NCI-H524 (cell line): Measurements from ENCODE around the gene TNNT3.

Experiments used
- DNase-seq, 2 experiments: peaks; one replicate each; lab custom pipeline; 2025; lab: John Stamatoyannopoulos, UW

Gene TNNT3

DNA sequence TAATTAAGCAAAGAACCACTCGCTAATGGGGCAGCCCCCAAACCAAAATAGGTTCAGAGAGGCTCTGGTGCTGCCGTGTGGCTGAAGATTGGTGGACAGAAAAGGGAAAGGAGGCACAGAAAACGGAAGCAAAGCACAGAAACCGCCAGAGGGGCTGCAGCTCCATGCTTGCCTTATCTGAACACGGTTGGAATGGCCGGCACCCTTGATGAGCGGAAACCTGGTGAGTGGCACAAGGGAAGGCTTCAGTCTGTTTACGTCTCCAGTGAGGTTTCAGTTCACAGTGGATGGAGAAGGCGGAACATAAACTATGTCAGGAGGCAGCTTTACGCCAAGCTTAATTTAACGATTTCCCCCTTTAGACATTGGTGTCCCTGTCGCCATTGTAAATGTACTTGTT, 22.6 kb upstream of the TNNT3 start:
- DNase-seq: no peak

DNA sequence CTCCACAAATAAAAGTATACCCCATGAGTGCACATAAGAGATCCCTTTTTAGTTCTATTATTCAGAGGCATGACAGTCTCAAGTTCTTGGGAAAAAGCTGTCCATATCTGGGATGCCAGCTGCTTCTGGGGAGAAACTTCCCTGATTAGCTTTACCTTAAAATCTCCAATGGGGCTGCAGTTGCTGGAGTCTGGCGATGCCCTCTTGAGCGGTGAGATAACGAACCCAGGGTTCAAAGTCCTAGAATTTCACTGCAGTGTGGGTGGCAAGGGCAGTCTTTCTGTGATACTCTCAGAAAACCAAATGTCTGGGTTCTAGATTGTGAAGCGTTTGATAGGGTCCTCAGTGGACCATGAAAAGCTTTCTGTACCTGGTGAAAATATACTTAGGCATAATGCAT, 20.4 kb upstream of the TNNT3 start:
- no peak for DNase-seq

DNA sequence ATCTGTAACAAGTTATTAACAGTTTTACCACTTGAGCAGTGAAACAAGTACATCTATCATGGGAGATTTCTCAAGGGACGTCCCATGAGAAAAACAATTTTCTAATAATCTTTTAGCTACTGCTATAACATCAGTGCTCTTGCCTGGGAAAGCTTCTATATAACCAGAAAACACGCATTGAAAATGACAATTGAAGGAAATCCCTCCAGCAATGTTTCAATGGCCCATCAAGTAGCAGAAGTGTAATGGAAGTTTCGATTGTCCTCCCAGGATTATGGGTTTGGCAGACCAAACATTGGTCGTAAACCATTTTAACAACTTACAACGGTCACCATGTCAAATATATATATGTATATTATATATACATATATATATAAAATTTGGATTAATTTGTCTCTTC, 19.8 kb upstream of the TNNT3 start:
- DNase-seq: no peak

DNA sequence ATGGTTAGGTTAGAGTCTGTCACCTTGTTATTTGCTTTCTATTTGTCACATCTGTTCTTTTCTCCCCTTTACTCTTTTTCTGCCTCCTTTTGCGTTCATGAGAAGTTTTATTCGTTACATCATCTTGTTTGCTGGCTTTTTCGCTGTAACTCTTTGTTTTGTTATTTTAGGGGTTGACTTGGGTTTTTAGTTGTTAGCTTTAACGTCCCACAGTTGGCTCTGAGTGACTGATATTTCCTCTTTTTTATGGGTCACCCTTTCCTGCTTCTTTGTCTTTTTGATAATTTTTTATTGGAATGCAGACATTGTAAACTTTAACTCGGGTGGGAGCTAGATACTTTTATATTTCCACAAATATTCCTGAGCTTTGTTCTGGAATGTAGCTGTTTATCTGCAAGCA, 13.3 kb upstream of the TNNT3 start:
- no peak for DNase-seq

DNA sequence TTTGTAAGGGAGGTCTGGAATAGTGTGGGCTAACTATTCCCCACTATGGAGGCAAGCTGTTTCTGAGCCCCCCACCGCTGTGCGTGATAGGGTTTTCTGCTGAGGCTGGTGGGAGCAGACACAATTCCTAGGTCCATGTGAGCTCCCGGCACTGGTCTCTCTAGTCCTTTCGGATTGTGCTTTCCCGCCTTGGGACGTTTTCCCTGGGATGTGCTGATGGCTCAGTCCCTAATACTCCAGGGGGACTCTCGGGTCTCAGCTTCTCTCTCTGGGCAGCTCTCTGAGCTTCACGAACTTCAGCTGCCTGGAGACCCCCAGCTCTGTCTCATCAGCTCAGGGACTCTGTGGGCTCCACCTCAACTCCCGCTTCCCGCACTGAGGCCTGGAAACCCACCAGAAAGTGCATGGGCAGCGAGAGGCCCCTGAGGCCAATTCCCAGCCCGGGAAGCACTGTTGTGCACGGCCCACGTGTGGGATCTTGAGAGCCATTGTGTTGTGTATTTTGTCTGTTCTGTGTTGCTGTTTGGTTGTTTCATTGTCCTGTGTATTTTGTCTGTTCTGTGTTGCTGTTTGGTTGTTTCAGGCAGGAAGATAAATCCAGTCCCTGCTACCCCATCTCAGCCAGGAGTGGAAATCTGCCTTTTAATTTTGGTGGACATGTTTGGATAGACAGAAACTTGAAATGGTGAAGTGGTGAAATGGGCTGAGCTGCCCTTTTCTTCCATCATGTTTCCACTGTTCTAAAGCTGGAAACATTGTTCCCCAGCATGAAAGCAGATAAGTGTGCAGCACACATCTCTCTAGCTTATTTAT, 12.7 kb upstream of the TNNT3 start:
- DNase-seq: no peak

DNA sequence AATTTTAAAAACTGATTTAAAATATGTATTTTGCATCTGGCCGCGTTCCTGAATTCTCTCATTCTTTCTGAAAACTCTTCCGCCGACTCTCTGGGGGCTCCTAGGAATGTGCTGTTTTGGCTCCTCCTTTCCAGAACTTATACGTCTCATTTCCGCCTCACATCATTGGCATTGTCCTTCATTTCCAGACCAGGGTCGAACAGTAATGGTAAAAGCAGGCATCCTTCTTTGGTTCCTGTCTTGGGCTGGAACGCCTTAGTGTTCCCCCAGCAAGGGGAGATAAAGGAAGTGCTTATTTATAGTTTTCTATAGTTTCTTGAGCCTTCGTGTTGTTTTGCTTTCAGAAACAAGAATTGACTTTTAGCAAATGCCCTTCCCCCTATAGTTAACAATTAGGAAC, 10.9 kb upstream of the TNNT3 start:
- DNase-seq: no peak

DNA sequence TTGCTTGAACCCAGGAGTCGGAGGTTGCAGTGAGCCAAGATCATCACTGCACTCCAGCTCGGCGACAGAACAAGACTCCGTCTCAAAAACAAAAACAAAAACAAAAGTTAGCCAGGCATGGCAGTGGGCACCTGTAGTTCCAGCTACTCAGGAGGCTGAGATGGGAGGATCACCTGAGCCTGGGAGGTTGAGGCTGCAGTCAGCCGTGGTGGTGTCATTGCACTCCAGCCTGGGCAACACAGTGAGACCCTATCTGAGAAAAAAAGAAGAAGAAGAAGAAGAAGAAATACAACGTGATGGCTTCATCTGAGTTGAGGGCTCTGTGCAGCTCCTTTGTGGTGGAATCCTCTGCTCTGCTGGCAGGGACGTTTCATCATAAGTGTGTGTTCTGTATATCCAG, 10.0 kb upstream of the TNNT3 start:
- DNase-seq: no peak

DNA sequence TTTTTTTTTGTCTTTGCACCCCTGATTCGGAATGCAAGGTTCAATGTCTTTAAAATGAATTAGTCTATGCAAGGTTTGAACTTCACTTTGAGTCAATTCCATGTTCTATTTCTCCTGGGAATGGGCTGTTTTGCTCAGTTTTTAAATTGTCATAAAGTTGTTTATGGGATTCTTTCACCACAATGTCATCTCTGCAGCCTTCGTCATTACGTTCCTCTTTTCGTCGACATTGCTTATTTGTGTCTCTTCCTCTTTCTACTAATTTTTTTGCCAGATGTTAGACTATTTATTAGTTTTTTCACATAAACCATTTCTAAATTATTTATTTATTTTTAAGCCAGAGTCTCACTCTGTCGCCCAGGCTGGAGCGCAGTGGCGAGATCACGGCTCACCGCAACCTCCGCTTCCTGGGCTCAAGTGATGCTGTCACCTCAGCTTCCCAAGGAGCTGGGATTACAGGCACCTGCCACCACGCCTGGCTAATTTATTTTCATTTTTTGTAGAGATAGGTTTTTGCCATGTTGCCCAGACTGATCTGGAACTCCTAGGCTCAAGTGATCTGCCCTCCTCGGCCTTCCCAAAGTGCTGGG, 7.1 kb upstream of the TNNT3 start:
- no peak for DNase-seq

DNA sequence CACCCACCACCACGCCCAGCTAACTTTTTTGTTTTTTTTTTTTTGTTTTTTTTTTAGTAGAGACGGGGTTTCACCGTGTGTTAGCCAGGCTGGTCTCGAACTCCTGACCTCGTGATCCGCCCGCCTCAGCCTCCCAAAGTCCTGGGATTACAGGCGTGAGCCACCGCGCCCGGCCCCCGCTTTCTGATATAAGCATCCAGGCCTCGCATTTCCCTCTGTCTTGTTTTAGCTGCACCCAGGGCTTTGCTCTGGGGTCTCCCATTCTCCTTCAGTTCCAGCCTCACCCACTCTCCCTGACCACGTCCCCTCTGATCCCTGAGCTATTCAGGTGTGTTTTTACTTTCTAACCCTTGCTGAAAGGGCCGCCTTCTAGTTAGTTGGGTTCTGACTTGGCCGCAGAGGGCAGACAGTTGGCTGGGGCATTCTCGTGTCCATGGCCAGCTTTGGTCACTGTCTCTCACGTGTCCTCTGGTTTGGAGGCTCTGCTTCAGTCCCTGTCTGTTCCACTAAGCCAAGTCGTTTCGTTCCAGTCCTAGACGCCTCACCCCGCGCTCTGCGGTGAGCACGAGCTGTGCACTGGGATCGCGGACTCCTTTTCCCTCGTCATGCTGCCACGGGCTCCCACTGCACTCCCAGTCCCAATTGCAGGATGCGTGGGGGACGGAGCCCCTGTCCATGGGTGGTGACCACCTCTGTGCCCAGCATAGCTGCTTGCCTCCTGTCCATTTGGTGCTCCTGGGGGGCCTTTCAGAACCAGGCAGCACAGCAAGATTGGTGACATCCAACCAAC, 6.0 kb upstream of the TNNT3 start:
- no peak for DNase-seq

DNA sequence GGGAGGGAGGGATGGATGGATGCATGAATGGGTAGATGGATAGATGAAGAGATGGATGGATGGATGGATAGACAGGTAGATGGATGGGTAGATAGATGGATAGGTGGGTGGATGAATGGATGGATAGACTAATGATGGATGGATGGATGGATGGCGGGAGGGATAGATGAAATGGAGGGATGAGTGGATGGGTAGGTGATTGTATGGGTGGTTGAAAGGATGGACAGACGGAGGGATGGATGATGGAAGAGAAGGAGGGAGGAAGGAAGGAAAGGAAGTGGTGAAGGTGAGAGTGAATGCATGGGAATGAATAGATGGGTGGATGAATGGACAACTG, 3.7 kb upstream of the TNNT3 start:
- no peak for DNase-seq

DNA sequence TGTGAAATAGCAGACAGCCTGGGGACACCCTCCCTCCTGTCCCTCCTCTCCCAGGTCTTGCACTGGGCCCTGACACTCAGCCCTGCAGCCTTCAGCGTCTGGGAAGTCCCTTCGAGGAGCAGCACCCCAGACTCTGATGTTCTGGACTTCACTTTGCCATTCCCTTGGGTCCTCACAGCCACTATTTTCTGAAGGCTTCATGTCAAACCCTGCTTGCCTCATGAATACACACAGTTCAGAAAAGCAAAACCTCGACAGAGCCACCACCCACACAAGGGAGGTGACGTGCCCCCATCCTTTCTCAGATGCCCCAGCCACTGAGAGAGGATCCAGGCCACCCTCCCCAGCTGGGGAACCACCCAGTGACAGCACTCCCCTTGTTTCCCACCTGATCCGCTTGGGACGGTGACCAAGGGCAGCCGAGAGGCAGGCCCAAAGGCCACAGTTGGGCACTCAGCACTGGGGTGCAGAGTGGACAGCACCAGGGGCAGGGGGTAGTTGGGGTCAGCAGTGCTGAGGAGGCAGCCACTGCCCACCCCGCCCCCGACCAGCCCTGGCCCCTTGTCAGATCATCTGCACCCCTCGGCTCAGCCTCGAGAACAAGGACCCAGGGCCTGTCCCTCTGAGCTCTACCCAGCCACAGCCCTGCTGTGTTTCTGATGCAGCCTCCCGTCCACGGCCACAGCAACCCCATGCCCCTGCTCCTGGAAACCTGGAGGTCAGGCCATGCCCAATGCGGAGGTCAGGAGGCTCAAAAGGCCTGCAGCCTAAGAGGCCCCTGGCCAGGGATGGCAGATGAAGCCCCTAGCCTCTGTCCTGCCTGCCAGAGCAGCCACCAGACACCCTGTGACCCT, 3.1 kb upstream of the TNNT3 start:
- DNase-seq: no peak

DNA sequence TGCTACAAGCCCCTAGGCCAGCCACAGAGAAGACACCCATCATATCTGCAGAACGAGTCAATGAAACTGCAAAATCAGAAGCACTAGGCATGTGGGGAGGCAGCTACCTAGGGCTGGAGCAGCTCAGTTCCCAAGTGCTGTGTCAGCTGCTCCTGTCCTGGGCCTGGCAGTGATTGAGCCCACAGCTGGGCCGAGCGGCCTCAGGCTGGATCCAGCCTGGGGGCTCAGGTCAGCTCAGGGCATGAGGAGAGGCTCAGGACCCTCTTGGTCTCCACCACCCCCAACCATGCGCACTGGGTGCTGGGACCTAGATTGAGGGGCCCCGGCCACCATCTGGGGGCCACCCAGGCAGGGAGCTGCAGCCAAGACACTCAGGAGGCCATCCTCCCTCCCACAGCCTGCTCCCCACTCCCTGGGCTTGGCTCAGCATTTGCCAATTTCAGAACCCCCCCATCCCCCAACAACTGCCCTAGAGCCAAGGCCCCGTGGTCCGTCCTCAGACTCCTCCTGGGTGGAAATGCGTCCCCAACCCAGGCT, 2.4 kb upstream of the TNNT3 start:
- no peak for DNase-seq

DNA sequence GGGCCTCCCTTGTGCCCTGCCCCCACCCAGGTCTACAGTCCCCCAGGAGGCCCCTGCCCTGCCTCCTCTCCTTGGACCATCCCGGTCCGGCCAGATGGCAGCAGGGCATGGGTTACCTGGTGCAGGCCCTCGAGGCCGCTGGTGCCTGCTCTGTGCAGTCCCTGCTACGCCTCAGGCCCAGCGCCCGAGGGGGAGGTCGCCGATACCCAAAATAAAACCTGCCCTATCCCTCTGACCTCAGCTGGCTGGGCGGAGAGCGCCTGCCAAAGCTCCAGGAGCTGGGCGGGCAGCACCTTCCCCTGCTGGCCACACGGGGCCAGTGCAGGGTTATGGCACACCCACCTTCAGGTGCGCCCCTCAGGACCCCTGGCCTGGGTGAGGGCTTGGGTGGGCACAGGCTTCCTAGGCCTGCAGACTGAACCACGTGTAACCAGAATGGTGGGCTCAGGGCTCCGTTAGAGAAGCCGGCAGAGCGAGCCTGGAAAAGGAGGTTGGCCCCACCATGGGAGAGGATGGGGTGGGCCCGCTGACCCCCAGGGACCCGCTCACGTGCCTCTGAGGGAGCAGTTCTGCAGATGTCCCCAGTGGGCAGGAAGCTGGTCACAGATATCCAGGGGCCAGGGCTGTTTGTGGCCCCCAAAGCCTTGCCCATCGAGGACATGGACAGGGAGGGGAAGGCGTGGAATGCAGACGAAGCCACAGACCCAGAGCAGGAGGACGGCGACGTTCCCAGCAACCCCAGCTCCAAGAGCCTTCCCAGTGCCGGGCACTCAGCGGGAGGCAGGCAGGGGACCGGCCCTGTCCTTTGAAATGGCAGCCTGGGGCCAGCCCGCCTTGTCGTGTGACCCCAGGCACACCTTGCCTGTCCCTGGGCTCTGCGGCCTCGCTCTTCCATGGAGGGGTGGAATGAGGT, 1.7 kb upstream of the TNNT3 start:
- DNase-seq: no peak

DNA sequence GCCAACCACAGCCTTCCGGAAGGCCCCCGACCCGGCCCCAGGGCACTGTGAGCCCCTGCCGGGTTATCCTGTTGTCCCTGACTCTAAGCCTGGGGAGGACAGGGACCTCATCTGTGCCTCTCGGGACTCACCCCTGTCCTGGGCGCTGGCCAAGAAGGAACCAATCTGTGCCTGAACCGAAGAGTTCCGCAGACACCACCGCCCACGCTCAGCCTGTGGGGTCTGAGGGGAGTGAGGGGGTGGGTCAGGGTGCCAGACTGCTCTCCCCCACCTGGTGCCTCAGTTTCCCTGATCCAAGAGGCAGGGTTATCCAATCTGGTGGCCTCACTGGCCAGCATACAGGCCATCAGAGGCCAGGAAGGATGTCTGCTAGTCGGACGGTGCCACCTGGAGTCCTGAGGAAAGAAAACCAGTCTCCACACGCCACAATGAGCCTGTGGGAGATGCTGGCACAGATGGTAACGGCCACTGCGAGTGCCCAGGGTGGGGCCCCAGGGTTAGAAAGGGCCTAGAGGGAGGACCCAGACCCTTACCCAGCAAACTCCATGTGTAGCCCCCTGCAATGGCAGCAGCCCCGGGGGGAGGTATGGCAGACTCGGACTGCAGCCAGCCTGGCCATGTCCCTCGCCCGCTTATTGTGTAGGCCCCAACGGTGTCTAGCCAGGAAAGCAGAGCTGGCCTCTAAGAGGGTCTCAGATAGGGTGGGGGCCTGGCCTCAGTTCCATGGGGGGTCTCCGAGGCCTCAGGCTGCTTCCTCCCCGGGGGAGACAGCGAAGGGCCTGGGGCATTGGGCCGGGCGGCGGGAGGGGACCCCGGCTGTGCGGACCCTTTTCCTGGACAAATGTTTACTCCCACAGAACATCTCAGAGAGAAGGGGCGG, 827 bp upstream of the TNNT3 start:
- DNase-seq: no peak

DNA sequence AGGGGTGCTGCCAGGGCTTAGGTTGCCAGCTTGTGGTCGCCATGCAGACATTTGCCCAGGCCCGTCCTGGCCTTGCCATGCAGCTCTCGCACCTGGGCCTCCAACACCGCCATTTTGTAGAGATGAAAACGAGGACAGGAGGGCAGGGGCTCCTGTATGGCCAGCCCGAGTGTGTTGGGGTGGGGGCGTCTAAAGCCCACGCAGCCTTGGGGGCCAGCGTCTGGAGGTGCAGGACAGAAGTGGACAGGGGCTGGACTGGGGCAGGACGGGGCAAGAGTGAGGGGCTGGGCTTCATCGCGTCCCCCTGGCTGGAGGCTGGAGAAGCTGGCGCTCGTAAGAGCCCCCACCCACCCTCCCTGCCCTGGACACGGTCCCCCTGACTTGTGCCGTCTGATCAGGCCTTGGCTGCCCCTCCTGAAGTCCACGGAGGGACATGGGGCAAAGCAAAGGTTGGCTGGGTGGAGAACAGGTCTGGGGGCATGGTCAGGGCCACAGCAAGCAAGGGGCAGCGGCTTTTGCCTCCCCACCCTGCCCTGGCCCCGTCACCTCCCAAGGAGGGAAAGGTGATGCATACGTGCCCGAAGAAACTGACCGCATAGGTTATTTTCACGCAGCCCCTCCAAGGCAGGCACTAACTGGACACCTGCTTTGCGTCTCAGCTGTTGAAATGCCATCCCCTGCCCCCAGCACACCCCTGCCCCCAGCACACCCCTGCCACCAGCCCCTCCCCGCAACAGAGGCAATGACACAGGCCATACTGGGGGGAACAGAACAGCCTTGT, 815 bp downstream of the TNNT3 start:
- no peak for DNase-seq

DNA sequence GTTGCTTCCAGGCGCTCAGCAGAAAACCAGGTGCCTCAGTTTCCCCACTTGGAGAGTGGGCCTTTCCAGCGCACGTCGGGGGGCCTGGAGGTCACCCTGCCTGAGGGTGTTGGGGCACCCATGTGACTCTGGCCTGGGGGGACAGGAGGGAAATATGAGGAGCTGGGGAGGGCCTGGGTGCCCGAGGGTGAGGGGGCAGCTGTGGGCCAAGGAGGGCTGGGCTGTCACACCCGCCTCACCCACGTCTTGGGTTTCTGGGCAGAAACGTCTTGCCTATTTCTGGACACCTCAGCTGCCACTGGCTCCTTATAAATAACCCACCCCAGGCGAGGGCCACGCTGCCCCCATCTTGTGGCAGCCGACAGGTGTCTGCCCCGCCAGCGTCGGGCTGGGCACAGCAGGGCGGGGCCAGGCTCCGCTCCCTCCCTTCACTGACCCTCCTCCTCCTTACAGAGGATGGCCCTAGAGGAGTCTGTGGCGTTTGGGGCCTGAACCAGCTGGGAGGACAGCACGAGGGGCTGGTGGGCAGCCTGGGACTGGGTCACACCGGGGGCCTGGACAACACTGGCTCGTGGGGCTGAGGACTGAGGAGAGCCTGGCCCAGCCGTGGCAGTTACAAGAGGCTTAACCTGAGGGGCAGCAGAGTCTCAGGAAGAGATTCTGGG, 1.5 kb downstream of the TNNT3 start:
- no peak for DNase-seq

DNA sequence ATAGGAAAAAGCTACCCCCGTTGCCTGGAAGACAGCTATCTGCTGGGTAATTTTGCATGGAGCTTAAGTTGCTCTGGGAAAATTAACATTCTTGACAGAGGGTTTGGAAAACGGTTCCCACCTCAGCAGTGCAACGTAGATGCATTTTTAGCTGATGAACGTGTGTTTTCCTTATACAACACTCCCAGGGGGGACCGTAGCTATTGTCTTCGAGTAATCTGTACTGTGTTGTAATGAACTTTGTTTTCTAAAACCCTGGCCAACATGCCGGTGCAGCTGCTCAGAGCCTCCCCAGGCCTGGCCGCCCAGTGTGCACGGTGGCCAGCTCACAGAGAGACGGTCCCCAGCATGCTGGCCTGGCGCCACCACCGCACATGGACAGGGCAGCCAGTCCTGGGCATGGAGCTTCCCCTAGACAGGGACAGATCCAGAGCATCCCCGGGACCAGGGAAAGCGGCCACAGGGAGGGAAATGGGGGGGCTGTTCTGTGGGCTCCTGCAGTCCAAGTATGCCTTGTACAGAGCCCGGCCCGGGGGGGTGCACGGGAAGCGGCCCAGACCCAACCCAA, 2.2 kb downstream of the TNNT3 start:
- DNase-seq: no peak

DNA sequence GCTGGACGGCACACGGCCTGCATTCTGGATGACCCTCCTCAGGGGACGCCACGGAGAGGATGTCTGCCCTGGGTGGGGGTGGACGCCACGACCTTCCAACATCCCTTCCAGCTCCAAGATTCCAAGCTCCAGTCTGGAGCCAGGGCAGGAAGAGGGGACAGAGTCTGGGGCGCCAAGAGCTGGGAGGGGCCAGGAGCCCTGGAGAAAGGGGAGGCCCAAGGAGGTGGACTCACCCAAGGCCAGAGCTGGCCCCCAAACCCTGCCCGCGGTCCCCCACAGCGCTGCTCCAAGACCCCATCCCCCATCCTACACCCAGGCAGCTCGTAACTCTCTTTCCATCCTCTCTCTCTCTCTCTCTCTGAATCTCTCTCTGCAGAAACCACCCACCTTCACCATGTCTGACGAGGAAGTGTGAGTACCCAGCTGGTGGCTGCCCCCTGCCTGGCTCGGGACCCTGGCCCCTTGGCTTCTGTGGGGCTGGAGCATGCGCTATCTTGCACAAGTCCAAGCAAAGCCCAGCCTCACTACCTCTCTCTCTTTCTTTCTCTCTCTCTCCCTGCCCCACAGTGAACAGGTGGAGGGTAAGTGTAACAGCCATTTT, 3.1 kb downstream of the TNNT3 start:
- DNase-seq: no peak
